Stomach (tissue), 4 donors: ENCODE measurements around the gene ABTB2.

Experiments
- CTCF ChIP-seq, 7 experiments: fragments of 450-650 bp in 4 of 7; fragments of 200-600 bp in 3 of 7; sonication (generic) in 3 of 7; IDR thresholded peaks; one replicate each; pipeline ENCODE4 v1.5.1; 2016 to 2019; ENCODE audit warnings: antibody characterized with exemption in 7 of 7, control low read depth in 2 of 7, mild to moderate bottlenecking in 1 of 7
- EP300 ChIP-seq: sonication (generic); formaldehyde crosslinking; IDR thresholded peaks from one replicate; pipeline ENCODE4 v1.6.1; 2017; ENCODE audit warnings: antibody characterized with exemption
- POLR2A ChIP-seq, 4 donors: fragments of 450-650 bp; IDR thresholded peaks; one replicate each; pipeline ENCODE4 v1.6.1; 2016; ENCODE audit warnings: antibody characterized with exemption in 4 of 4, control low read depth in 2 of 4, mild to moderate bottlenecking in 1 of 4, moderate library complexity in 1 of 4
- POLR2AphosphoS5 ChIP-seq, 3 donors: sonication (generic); formaldehyde crosslinking; IDR thresholded peaks; one replicate each; pipeline ENCODE4 v1.6.1; 2016; ENCODE audit warnings: antibody characterized with exemption in 3 of 3

DNA sequence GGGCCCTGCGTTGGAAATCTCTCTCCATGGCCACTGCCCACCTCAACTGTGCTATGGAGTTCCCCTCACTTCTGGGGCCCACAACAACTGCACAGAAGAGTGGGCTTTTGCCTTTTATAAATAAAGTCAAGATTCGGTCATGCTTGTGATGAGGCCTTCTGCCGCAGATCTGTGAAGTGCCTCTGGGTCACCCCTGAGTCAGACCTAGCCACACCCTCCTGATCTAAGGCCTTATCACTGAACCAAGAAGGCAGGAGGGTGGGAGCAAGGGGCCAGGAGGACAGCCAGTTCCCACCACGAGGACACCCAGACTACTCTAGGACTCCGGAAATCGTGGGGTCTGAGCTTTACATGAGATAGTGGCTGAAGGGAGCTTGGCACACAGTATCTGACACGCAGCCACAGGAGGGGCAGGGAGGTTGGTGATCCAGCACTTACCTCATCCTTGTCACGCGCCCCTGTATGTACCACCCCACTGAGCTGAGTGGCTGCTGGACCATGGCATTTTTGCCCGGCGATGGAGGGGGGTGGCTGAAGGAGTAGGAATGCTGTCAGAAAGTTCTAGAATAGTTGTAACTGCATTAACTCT, 115.7 kb downstream of the ABTB2 start:
- TF ChIP-seq CTCF (IDR thresholded peaks at IDR 0.05) (no peak), POLR2A (IDR thresholded peaks at IDR 0.05) (no peak), EP300 (no peak), POLR2AphosphoS5 (IDR thresholded peaks at IDR 0.05) (no peak)
